Prostate gland (tissue), 2 donors: Measurements from ENCODE around the gene ADAMTSL1.

Experiments used
- CTCF ChIP-seq, 4 experiments: fragments of 200-600 bp in 2 of 4; fragments of 450-650 bp in 2 of 4; sonication (generic) in 2 of 4; IDR thresholded peaks; 1 replicate in 3 of 4; 2 replicates in 1 of 4; pipeline ENCODE4 v1.5.1; 2016 to 2019; ENCODE audit warnings: antibody characterized with exemption in 4 of 4, mild to moderate bottlenecking in 2 of 4, moderate library complexity in 2 of 4
- POLR2A ChIP-seq: fragments of 450-650 bp; IDR thresholded peaks from one replicate; pipeline ENCODE4 v1.6.1; 2016; ENCODE audit warnings: antibody characterized with exemption, mild to moderate bottlenecking

GRCh38 chr9:18826248-18826647 is 352.3 kb downstream of the ADAMTSL1 start:
- TF ChIP-seq CTCF (IDR thresholded peaks at IDR 0.05) (no peak), POLR2A (no peak)
